Measurements from ENCODE around the gene VTA1.

GRCh38 chr6:142210606-142211005 is 63.5 kb downstream of the VTA1 start:
- TF ChIP-seq, protein P1, sequence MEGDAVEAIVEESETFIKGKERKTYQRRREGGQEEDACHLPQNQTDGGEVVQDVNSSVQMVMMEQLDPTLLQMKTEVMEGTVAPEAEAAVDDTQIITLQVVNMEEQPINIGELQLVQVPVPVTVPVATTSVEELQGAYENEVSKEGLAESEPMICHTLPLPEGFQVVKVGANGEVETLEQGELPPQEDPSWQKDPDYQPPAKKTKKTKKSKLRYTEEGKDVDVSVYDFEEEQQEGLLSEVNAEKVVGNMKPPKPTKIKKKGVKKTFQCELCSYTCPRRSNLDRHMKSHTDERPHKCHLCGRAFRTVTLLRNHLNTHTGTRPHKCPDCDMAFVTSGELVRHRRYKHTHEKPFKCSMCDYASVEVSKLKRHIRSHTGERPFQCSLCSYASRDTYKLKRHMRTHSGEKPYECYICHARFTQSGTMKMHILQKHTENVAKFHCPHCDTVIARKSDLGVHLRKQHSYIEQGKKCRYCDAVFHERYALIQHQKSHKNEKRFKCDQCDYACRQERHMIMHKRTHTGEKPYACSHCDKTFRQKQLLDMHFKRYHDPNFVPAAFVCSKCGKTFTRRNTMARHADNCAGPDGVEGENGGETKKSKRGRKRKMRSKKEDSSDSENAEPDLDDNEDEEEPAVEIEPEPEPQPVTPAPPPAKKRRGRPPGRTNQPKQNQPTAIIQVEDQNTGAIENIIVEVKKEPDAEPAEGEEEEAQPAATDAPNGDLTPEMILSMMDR (conservative IDR thresholded peaks at IDR 0.05; ENCODE audit: low read depth, low read length), result no peak
- TF ChIP-seq MAFK (IDR thresholded peaks at IDR 0.05; ENCODE audit: low read depth, low read length), result no peak
- no peak for TF ChIP-seq NFE2L2 (IDR thresholded peaks at IDR 0.05; ENCODE audit: low read depth, low read length)
- no peak for TF ChIP-seq RAD21 (IDR thresholded peaks at IDR 0.05; ENCODE audit: low read length)
- no peak for TF ChIP-seq ELK1 (IDR thresholded peaks at IDR 0.05; ENCODE audit: borderline replicate concordance, low read depth, low read length)
- no peak for TF ChIP-seq CEBPB (IDR thresholded peaks at IDR 0.05; ENCODE audit: low read depth, low read length)
- TF ChIP-seq SMC3 (IDR thresholded peaks at IDR 0.05; ENCODE audit: low read depth, low read length), result no peak
- TF ChIP-seq, protein P2, sequence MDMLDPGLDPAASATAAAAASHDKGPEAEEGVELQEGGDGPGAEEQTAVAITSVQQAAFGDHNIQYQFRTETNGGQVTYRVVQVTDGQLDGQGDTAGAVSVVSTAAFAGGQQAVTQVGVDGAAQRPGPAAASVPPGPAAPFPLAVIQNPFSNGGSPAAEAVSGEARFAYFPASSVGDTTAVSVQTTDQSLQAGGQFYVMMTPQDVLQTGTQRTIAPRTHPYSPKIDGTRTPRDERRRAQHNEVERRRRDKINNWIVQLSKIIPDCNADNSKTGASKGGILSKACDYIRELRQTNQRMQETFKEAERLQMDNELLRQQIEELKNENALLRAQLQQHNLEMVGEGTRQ (IDR thresholded peaks at IDR 0.05; ENCODE audit: low read depth, low read length), result no peak
- no peak for TF ChIP-seq POLR2A (IDR thresholded peaks at IDR 0.05; ENCODE audit: low read depth, low read length)
- TF ChIP-seq MXI1 (IDR thresholded peaks at IDR 0.05; ENCODE audit: borderline replicate concordance, low read depth, low read length), result no peak
- no peak for TF ChIP-seq MAZ (IDR thresholded peaks at IDR 0.05; ENCODE audit: borderline replicate concordance, low read depth, low read length)
- no peak for TF ChIP-seq BHLHE40 (IDR thresholded peaks at IDR 0.05; ENCODE audit: low read depth, low read length)
- TF ChIP-seq RFX5 (IDR thresholded peaks at IDR 0.05; ENCODE audit: low read depth, low read length), result no peak
- TF ChIP-seq FOS (IDR thresholded peaks at IDR 0.05; ENCODE audit: low read depth, low read length), result no peak

Data from IMR-90 (cell line).